ENCODE results near the gene FOXD4.
"Not testable (repeated sequence)": the region's sequence is repeated elsewhere in the genome, so short reads cannot be mapped to it uniquely, and the experiment has no call there.

The FOXD4 gene

GRCh38 chr9:110672-111071 is 7.5 kb downstream of the FOXD4 start:
- H4K8ac ChIP-seq (ENCODE audit: low read depth, low read length); H3K4me3 ChIP-seq (ENCODE audit: low read length); H2BK120ac ChIP-seq (ENCODE audit: low read depth, low read length); H4K5ac ChIP-seq (ENCODE audit: low read length); H3K23ac ChIP-seq (ENCODE audit: low read length); H3K18ac ChIP-seq (ENCODE audit: low read length); H3K79me1 ChIP-seq (ENCODE audit: low read length); H3K56ac ChIP-seq (ENCODE audit: low read length); H3K9ac ChIP-seq (ENCODE audit: low read length); H2AK5ac ChIP-seq (ENCODE audit: low read length); H3K27ac ChIP-seq (ENCODE audit: low read depth, low read length); H3K4ac ChIP-seq (ENCODE audit: low read depth, low read length); H2BK15ac ChIP-seq (replicated peaks; ENCODE audit: low read depth); H2BK5ac ChIP-seq (ENCODE audit: low read length); H3K4me2 ChIP-seq (ENCODE audit: low read length); DNase-seq; H3K4me1 ChIP-seq (ENCODE audit: control insufficient read depth, low read depth, low read length); H3K79me2 ChIP-seq (ENCODE audit: control insufficient read depth, insufficient read depth, low read length); H3K36me3 ChIP-seq (ENCODE audit: control insufficient read depth, insufficient read depth, low read length): not testable (repeated sequence)
- WGBS (ENCODE audit: extremely low coverage, insufficient coverage, low lambda C conversion rate), result no CpG with 5 or more reads among the region's 4 CpGs
- H3K27me3 ChIP-seq (ENCODE audit: insufficient read depth, low read length, poor library complexity), result peaks cover 16% of the 10 kb centered on the region

GRCh38 chr9:109540-109939 is 8.7 kb downstream of the FOXD4 start:
- H3K4me2 ChIP-seq (ENCODE audit: low read length); H3K4ac ChIP-seq (ENCODE audit: low read depth, low read length): not testable (repeated sequence)
- no CpG with 5 or more reads among the region's 8 CpGs for WGBS (ENCODE audit: extremely low coverage, insufficient coverage, low lambda C conversion rate)

GRCh38 chr9:108742-109495 is 9.3 kb downstream of the FOXD4 start:
- H3K56ac ChIP-seq (ENCODE audit: low read length); H4K8ac ChIP-seq (ENCODE audit: low read depth, low read length); H3K4me3 ChIP-seq (ENCODE audit: low read length); H2BK15ac ChIP-seq (replicated peaks; ENCODE audit: low read depth); H3K79me2 ChIP-seq (ENCODE audit: control insufficient read depth, insufficient read depth, low read length); H3K23ac ChIP-seq (ENCODE audit: low read length); H3K4me1 ChIP-seq (ENCODE audit: control insufficient read depth, low read depth, low read length); H2BK5ac ChIP-seq (ENCODE audit: low read length); H3K4me2 ChIP-seq (ENCODE audit: low read length); H3K9ac ChIP-seq (ENCODE audit: low read length); H2AK5ac ChIP-seq (ENCODE audit: low read length); H3K18ac ChIP-seq (ENCODE audit: low read length); H2BK120ac ChIP-seq (ENCODE audit: low read depth, low read length); H3K4ac ChIP-seq (ENCODE audit: low read depth, low read length); DNase-seq; H3K27ac ChIP-seq (ENCODE audit: low read depth, low read length); H3K27me3 ChIP-seq (ENCODE audit: insufficient read depth, low read length, poor library complexity); H4K5ac ChIP-seq (ENCODE audit: low read length); H3K79me1 ChIP-seq (ENCODE audit: low read length); H3K36me3 ChIP-seq (ENCODE audit: control insufficient read depth, insufficient read depth, low read length): not testable (repeated sequence)
- WGBS (ENCODE audit: extremely low coverage, insufficient coverage, low lambda C conversion rate), result no CpG with 5 or more reads among the region's 22 CpGs

More at GRCh38 chr9:109540-109939, 8.7 kb downstream of the FOXD4 start:
- not testable (repeated sequence) for H4K5ac ChIP-seq (ENCODE audit: low read length); H3K4me1 ChIP-seq (ENCODE audit: control insufficient read depth, low read depth, low read length); H3K27me3 ChIP-seq (ENCODE audit: insufficient read depth, low read length, poor library complexity); H3K79me1 ChIP-seq (ENCODE audit: low read length); DNase-seq; H3K18ac ChIP-seq (ENCODE audit: low read length); H2AK5ac ChIP-seq (ENCODE audit: low read length); H3K56ac ChIP-seq (ENCODE audit: low read length); H3K27ac ChIP-seq (ENCODE audit: low read depth, low read length); H4K8ac ChIP-seq (ENCODE audit: low read depth, low read length); H2BK120ac ChIP-seq (ENCODE audit: low read depth, low read length); H3K36me3 ChIP-seq (ENCODE audit: control insufficient read depth, insufficient read depth, low read length); H3K79me2 ChIP-seq (ENCODE audit: control insufficient read depth, insufficient read depth, low read length); H3K4me3 ChIP-seq (ENCODE audit: low read length); H2BK5ac ChIP-seq (ENCODE audit: low read length); H3K9ac ChIP-seq (ENCODE audit: low read length); H3K23ac ChIP-seq (ENCODE audit: low read length); H2BK15ac ChIP-seq (replicated peaks; ENCODE audit: low read depth)

- H2AK5ac ChIP-seq (ENCODE audit: low read length); H3K56ac ChIP-seq (ENCODE audit: low read length); H3K23ac ChIP-seq (ENCODE audit: low read length); H3K9ac ChIP-seq (ENCODE audit: low read length); H3K4me2 ChIP-seq (ENCODE audit: low read length); H2BK120ac ChIP-seq (ENCODE audit: low read depth, low read length); H3K18ac ChIP-seq (ENCODE audit: low read length); H4K5ac ChIP-seq (ENCODE audit: low read length); H3K27me3 ChIP-seq (ENCODE audit: insufficient read depth, low read length, poor library complexity); H3K27ac ChIP-seq (ENCODE audit: low read depth, low read length); H3K79me2 ChIP-seq (ENCODE audit: control insufficient read depth, insufficient read depth, low read length); H4K8ac ChIP-seq (ENCODE audit: low read depth, low read length); H2BK15ac ChIP-seq (replicated peaks; ENCODE audit: low read depth); H3K79me1 ChIP-seq (ENCODE audit: low read length); H2BK5ac ChIP-seq (ENCODE audit: low read length); H3K36me3 ChIP-seq (ENCODE audit: control insufficient read depth, insufficient read depth, low read length); H3K4me1 ChIP-seq (ENCODE audit: control insufficient read depth, low read depth, low read length); H3K4ac ChIP-seq (ENCODE audit: low read depth, low read length); H3K4me3 ChIP-seq (ENCODE audit: low read length); DNase-seq: not testable (repeated sequence)
- WGBS (ENCODE audit: extremely low coverage, insufficient coverage, low lambda C conversion rate), result no CpG with 5 or more reads among the region's 8 CpGs
Observed at GRCh38 chr9:105991-106390, 12.2 kb downstream of the FOXD4 start.

- WGBS (ENCODE audit: extremely low coverage, insufficient coverage, low lambda C conversion rate), result no CpG with 5 or more reads among the region's 9 CpGs
- not testable (repeated sequence) for H3K56ac ChIP-seq (ENCODE audit: low read length); H3K27me3 ChIP-seq (ENCODE audit: insufficient read depth, low read length, poor library complexity); H3K18ac ChIP-seq (ENCODE audit: low read length); H3K79me1 ChIP-seq (ENCODE audit: low read length); H3K4me2 ChIP-seq (ENCODE audit: low read length); DNase-seq; H3K4me1 ChIP-seq (ENCODE audit: control insufficient read depth, low read depth, low read length); H4K8ac ChIP-seq (ENCODE audit: low read depth, low read length); H3K4me3 ChIP-seq (ENCODE audit: low read length); H3K23ac ChIP-seq (ENCODE audit: low read length); H2BK5ac ChIP-seq (ENCODE audit: low read length); H3K4ac ChIP-seq (ENCODE audit: low read depth, low read length); H3K79me2 ChIP-seq (ENCODE audit: control insufficient read depth, insufficient read depth, low read length); H3K36me3 ChIP-seq (ENCODE audit: control insufficient read depth, insufficient read depth, low read length); H4K5ac ChIP-seq (ENCODE audit: low read length); H3K27ac ChIP-seq (ENCODE audit: low read depth, low read length); H3K9ac ChIP-seq (ENCODE audit: low read length); H2BK15ac ChIP-seq (replicated peaks; ENCODE audit: low read depth); H2BK120ac ChIP-seq (ENCODE audit: low read depth, low read length); H2AK5ac ChIP-seq (ENCODE audit: low read length)
Observed at GRCh38 chr9:100430-100829, 17.8 kb downstream of the FOXD4 start.

GRCh38 chr9:99867-100266 is 18.4 kb downstream of the FOXD4 start:
- not testable (repeated sequence) for H3K79me1 ChIP-seq (ENCODE audit: low read length); H3K56ac ChIP-seq (ENCODE audit: low read length); H2BK15ac ChIP-seq (replicated peaks; ENCODE audit: low read depth); H3K18ac ChIP-seq (ENCODE audit: low read length); H4K8ac ChIP-seq (ENCODE audit: low read depth, low read length); H3K36me3 ChIP-seq (ENCODE audit: control insufficient read depth, insufficient read depth, low read length); H3K27me3 ChIP-seq (ENCODE audit: insufficient read depth, low read length, poor library complexity); H3K4me3 ChIP-seq (ENCODE audit: low read length); H3K79me2 ChIP-seq (ENCODE audit: control insufficient read depth, insufficient read depth, low read length); H2BK120ac ChIP-seq (ENCODE audit: low read depth, low read length); H2BK5ac ChIP-seq (ENCODE audit: low read length); H3K27ac ChIP-seq (ENCODE audit: low read depth, low read length); H2AK5ac ChIP-seq (ENCODE audit: low read length); H4K5ac ChIP-seq (ENCODE audit: low read length); H3K9ac ChIP-seq (ENCODE audit: low read length); H3K4me2 ChIP-seq (ENCODE audit: low read length); H3K4me1 ChIP-seq (ENCODE audit: control insufficient read depth, low read depth, low read length); H3K4ac ChIP-seq (ENCODE audit: low read depth, low read length); DNase-seq; H3K23ac ChIP-seq (ENCODE audit: low read length)
- no CpG with 5 or more reads among the region's 6 CpGs for WGBS (ENCODE audit: extremely low coverage, insufficient coverage, low lambda C conversion rate)

Measured in mesendoderm (in vitro differentiated cells).